Liver (tissue), 3 donors: ENCODE data around the gene YTHDC1.

Experiments used
- CTCF ChIP-seq: fragments of 150-350 bp; IDR thresholded peaks from 2 replicates; pipeline ENCODE4 v1.5.1; 2017; ENCODE audit warnings: improper control_type of control experiment, low read depth, low read length; ENCODE audit not compliant: missing input control
- GABPA ChIP-seq, 2 donors: IDR thresholded peaks in 1 of 2; conservative IDR thresholded peaks in 1 of 2; 2 replicates each; pipeline ENCODE4 v1.6.1; 2016; ENCODE audit warnings: antibody characterized with exemption in 2 of 2, mild to moderate bottlenecking in 1 of 2, moderate library complexity in 1 of 2
- HNF4A ChIP-seq, 2 donors: conservative IDR thresholded peaks; 2 replicates each; pipeline ENCODE4 v1.6.1; 2016; ENCODE audit warnings: antibody characterized with exemption in 2 of 2, mild to moderate bottlenecking in 2 of 2
- JUND ChIP-seq, 2 donors: IDR thresholded peaks; 2 replicates each; pipeline ENCODE4 v1.6.1; 2016; ENCODE audit warnings: antibody characterized with exemption in 2 of 2
- MAX ChIP-seq: IDR thresholded peaks from 2 replicates; pipeline ENCODE4 v1.6.1; 2016; ENCODE audit warnings: antibody characterized with exemption
- NR2F2 ChIP-seq: IDR thresholded peaks from 2 replicates; pipeline ENCODE4 v1.6.1; 2016; ENCODE audit warnings: antibody characterized with exemption
- RAD21 ChIP-seq, 2 donors: IDR thresholded peaks; 2 replicates each; pipeline ENCODE4 v1.6.1; 2016; ENCODE audit warnings: antibody characterized with exemption in 2 of 2, mild to moderate bottlenecking in 2 of 2
- RXRA ChIP-seq, 2 donors: IDR thresholded peaks; 2 replicates each; pipeline ENCODE4 v1.6.1; 2017 to 2018; ENCODE audit warnings: antibody characterized with exemption in 2 of 2, mild to moderate bottlenecking in 1 of 2
- SP1 ChIP-seq: IDR thresholded peaks from 2 replicates; pipeline ENCODE4 v1.6.1; 2018; ENCODE audit warnings: antibody characterized with exemption, mild to moderate bottlenecking
- TAF1 ChIP-seq: conservative IDR thresholded peaks from 2 replicates; pipeline ENCODE4 v1.6.1; 2016; ENCODE audit warnings: antibody characterized with exemption, mild to moderate bottlenecking
- YY1 ChIP-seq: IDR thresholded peaks from 2 replicates; pipeline ENCODE4 v1.6.1; 2016; ENCODE audit warnings: antibody characterized with exemption, mild to moderate bottlenecking
- ZBTB33 ChIP-seq: IDR thresholded peaks from 2 replicates; pipeline ENCODE4 v1.6.1; 2016; ENCODE audit warnings: antibody characterized with exemption
- TF ChIP-seq, protein P1 (sequence below): IDR thresholded peaks from 2 replicates; pipeline ENCODE4 v1.6.1; 2016; ENCODE audit warnings: antibody characterized with exemption, mild to moderate bottlenecking
- donor health status: healthy.
- donor health status: healthy.

GRCh38 chr4:68348577-68348976 is 1.3 kb downstream of the YTHDC1 start:
- TF ChIP-seq CTCF (no peak), YY1 (no peak), GABPA (IDR thresholded peaks at IDR 0.05 in 1 of 2, conservative IDR thresholded peaks at IDR 0.05 in 1 of 2) (no peak), SP1 (no peak), RAD21 (IDR thresholded peaks at IDR 0.05) (no peak), MAX (no peak), NR2F2 (no peak), JUND (IDR thresholded peaks at IDR 0.05) (no peak), TAF1 (no peak), RXRA (IDR thresholded peaks at IDR 0.05) (no peak), ZBTB33 (no peak), HNF4A (conservative IDR thresholded peaks at IDR 0.05) (no peak)
- TF ChIP-seq, protein P1, sequence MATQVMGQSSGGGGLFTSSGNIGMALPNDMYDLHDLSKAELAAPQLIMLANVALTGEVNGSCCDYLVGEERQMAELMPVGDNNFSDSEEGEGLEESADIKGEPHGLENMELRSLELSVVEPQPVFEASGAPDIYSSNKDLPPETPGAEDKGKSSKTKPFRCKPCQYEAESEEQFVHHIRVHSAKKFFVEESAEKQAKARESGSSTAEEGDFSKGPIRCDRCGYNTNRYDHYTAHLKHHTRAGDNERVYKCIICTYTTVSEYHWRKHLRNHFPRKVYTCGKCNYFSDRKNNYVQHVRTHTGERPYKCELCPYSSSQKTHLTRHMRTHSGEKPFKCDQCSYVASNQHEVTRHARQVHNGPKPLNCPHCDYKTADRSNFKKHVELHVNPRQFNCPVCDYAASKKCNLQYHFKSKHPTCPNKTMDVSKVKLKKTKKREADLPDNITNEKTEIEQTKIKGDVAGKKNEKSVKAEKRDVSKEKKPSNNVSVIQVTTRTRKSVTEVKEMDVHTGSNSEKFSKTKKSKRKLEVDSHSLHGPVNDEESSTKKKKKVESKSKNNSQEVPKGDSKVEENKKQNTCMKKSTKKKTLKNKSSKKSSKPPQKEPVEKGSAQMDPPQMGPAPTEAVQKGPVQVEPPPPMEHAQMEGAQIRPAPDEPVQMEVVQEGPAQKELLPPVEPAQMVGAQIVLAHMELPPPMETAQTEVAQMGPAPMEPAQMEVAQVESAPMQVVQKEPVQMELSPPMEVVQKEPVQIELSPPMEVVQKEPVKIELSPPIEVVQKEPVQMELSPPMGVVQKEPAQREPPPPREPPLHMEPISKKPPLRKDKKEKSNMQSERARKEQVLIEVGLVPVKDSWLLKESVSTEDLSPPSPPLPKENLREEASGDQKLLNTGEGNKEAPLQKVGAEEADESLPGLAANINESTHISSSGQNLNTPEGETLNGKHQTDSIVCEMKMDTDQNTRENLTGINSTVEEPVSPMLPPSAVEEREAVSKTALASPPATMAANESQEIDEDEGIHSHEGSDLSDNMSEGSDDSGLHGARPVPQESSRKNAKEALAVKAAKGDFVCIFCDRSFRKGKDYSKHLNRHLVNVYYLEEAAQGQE: no peak
